Measurements from ENCODE around the gene DENND4C. TPM values are rescaled to one million over a fixed set of nuclear protein-coding genes. Genes with fewer than 3 reads are reported as not detected.
A peak's percentile ranks its signal among the peaks of the same experiment; 100 is the strongest.

Gene DENND4C
- total and polyA plus RNA-seq, 4 experiments from 2014 or later = 29.4 to 71.8 (median 57.5) TPM

DNA sequence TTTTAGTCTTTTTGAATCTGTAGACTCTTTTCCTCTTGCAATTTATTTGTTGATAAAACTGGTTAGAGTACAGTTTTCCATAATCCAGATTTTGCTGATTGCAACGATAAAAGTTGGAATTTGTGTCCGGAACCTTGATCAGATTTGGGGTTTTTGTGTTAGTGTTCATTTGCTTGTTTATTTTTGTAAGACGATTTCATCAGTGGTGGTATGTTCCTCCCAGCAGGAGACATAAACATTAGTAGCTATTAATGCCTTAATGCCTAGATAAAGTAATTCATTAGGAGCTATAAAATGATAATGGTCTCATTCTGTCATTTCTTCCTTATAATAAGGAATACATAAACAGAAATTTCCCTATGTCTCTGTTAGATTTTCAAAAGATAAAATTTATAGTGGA lies 128.2 kb downstream of the DENND4C start:
- peak overlapping the region in 4 of 7 donors; percentile 1 to 44 (median 38) for H3K27ac Mint-ChIP-seq
- intact Hi-C loops (cut with micrococcal nuclease) = loop anchor here (5.0 kb wide), 1 partner anchor 99 kb away; no protein-coding TSS in a partner anchor
- H3K4me1 ChIP-seq (ENCODE audit: insufficient read depth, low read length) = no peaks in the 10 kb centered on the region
- H3K27me3 ChIP-seq (ENCODE audit: insufficient read depth, low read length) = no peaks in the 10 kb centered on the region
- DNase-seq = no peak
- no peaks in the 10 kb centered on the region for H3K9me3 Mint-ChIP-seq
- peaks cover 0 to 1% (median 0%) of the 10 kb centered on the region in 4 donors for H3K4me1 Mint-ChIP-seq
- ChIA-PET CTCF (ENCODE audit: partially characterized antibody) (interaction anchor here (0.9 to 1.6 kb wide), 2 partner anchors 106 to 184 kb away, joined by 3 to 10 read pairs; no protein-coding TSS in a partner anchor), POLR2A (ENCODE audit: partially characterized antibody) (interaction anchor here (1.2 kb wide), 1 partner anchor 21 kb away, joined by 5 read pairs; the partner anchor contains the start of gene RPS6)
- peaks cover 18 to 67% of the 10 kb centered on the region in 2 donors for H3K36me3 Mint-ChIP-seq
- no peak overlapping the region for H3K4me3 Mint-ChIP-seq
- H3K36me3 ChIP-seq (ENCODE audit: insufficient read depth, low read length) = peaks cover 33% of the 10 kb centered on the region
- H3K9me3 ChIP-seq (ENCODE audit: control insufficient read depth in 1 of 2, low read length in 2 of 2) = no peaks in the 10 kb centered on the region
- no peaks in the 10 kb centered on the region for H3K27me3 Mint-ChIP-seq
- no peak overlapping the region for H3K4me3 ChIP-seq (ENCODE audit: low read length in 2 of 2)
- no peak overlapping the region for H3K27ac ChIP-seq (ENCODE audit: low read depth, low read length)

DNA sequence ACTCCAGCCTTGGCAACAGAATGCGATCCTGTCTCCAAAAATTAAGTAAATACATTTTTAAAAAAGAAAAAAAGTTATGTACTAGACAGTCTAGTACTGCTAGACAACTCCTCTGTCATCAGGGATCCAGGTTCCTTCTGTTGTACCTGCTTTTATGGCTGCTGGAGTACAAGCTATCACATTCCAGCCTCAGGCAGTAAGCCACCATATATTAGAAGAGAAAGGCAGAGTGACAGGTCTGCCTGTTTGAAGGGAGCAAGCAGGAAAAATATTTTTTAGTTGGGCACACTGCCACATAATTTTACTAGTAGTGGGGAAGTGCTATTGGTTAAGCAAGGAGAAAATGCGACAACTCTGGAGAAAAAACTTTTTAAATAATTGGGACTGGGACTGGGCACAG lies 138.6 kb downstream of the DENND4C start:
- CTCF ChIA-PET (ENCODE audit: partially characterized antibody) = no interaction called here
- no peaks in the 10 kb centered on the region for H3K27me3 Mint-ChIP-seq
- peaks cover 22% of the 10 kb centered on the region for H3K36me3 ChIP-seq (ENCODE audit: insufficient read depth, low read length)

DNA sequence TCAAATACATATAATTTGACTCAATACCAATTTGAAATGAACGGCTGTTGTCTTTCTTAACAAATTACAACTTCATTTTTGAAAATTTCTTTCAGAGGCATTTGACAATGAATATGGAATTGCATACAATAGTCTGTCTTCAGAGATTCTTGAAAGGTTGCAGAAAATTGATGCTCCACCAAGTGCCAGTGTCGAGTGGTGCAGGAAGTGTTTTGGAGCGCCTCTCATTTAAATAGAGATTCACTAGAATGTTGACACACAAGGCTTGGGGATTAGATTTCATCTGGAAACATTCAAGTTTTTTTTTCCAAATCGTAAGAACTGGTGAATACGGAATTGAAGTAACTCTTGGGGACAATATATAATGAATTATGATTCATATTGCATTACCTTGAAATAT lies 141.4 kb downstream of the DENND4C start:
- Histone ChIP-seq H3K27me3 (ENCODE audit: insufficient read depth, low read length) (no peaks in the 10 kb centered on the region), H3K4me3 (ENCODE audit: low read length in 2 of 2) (no peak overlapping the region), H3K4me1 (ENCODE audit: insufficient read depth, low read length) (peaks cover 2% of the 10 kb centered on the region), H3K27ac (ENCODE audit: low read depth, low read length) (no peak overlapping the region), H3K36me3 (ENCODE audit: insufficient read depth, low read length) (peaks cover 44% of the 10 kb centered on the region), H3K9me3 (ENCODE audit: control insufficient read depth in 1 of 2, low read length in 2 of 2) (no peaks in the 10 kb centered on the region)
- intact Hi-C loops (cut with micrococcal nuclease) = no loop called here
- ChIA-PET CTCF (ENCODE audit: partially characterized antibody) (no interaction called here), POLR2A (ENCODE audit: partially characterized antibody) (interaction anchor here (1.8 kb wide), 1 partner anchor 8 kb away, joined by 14 read pairs; the partner anchor contains the start of gene RPS6)
- H3K4me1 Mint-ChIP-seq = peaks cover 2% of the 10 kb centered on the region in 4 donors
- H3K27ac Mint-ChIP-seq = peak overlapping the region in 1 of 7 donors; percentile 4
- peaks cover 21 to 71% of the 10 kb centered on the region in 2 donors for H3K36me3 Mint-ChIP-seq
- DNase-seq = no peak
- no peak overlapping the region for H3K4me3 Mint-ChIP-seq
- peaks cover 0 to 2% (median 0%) of the 10 kb centered on the region in 8 donors for H3K9me3 Mint-ChIP-seq
- H3K27me3 Mint-ChIP-seq = no peaks in the 10 kb centered on the region

More for the DNA sequence above, 138.6 kb downstream of the DENND4C start:
- DNase-seq = no peak
- POLR2A ChIA-PET (ENCODE audit: partially characterized antibody) = interaction anchor here (1.0 kb wide), 1 partner anchor 11 kb away, joined by 4 read pairs; the partner anchor contains the start of gene RPS6
- Histone ChIP-seq H3K4me1 (ENCODE audit: insufficient read depth, low read length) (no peaks in the 10 kb centered on the region), H3K4me3 (ENCODE audit: low read length in 2 of 2) (no peak overlapping the region), H3K27me3 (ENCODE audit: insufficient read depth, low read length) (no peaks in the 10 kb centered on the region), H3K9me3 (ENCODE audit: control insufficient read depth in 1 of 2, low read length in 2 of 2) (no peaks in the 10 kb centered on the region), H3K27ac (ENCODE audit: low read depth, low read length) (no peak overlapping the region)
- no peak overlapping the region for H3K4me3 Mint-ChIP-seq
- peaks cover 0 to 2% (median 0%) of the 10 kb centered on the region in 8 donors for H3K9me3 Mint-ChIP-seq
- H3K36me3 Mint-ChIP-seq = peaks cover 11 to 61% of the 10 kb centered on the region in 2 donors
- peaks cover 0 to 4% (median 0%) of the 10 kb centered on the region in 4 donors for H3K4me1 Mint-ChIP-seq
- intact Hi-C loops (cut with micrococcal nuclease) = no loop called here
- peak overlapping the region in 4 of 7 donors; percentile 53 to 87 (median 59) for H3K27ac Mint-ChIP-seq

DNA sequence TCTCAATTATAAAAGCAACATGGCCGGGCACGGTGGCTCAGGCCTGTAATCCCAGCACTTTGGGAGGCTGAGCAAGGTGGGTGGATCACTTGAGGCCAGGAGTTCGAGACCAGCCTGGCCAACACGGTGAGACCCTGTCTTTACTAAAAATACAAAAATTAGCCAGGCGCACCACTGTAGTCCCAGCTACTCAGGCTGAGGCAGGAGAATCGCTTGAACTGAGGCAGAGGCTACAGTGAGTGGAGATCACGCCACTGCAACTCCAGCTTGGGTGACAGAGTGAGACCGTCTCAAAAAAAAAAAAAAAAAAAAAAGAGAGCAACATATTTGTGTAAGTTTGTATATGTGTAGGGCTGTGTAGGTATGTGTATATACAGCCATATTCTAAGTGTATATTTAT lies 142.1 kb downstream of the DENND4C start:
- ChIA-PET CTCF (ENCODE audit: partially characterized antibody) (no interaction called here), POLR2A (ENCODE audit: partially characterized antibody) (interaction anchor here (1.2 kb wide), 1 partner anchor 323 kb away, joined by 3 read pairs; the partner anchor contains the start of gene RRAGA)
- H3K4me3 ChIP-seq (ENCODE audit: low read length in 2 of 2) = no peak overlapping the region
- intact Hi-C loops (cut with micrococcal nuclease) = no loop called here
- DNase-seq = no peak
- Mint-ChIP-seq H3K9me3 (peaks cover 0 to 2% (median 0%) of the 10 kb centered on the region in 8 donors), H3K36me3 (peaks cover 27 to 73% of the 10 kb centered on the region in 2 donors), H3K4me3 (no peak overlapping the region), H3K27me3 (no peaks in the 10 kb centered on the region), H3K27ac (peak overlapping the region in 2 of 7 donors; percentile 22 to 41), H3K4me1 (peaks cover 8 to 9% (median 8%) of the 10 kb centered on the region in 4 donors)
- H3K36me3 ChIP-seq (ENCODE audit: insufficient read depth, low read length) = peaks cover 50% of the 10 kb centered on the region
- H3K27me3 ChIP-seq (ENCODE audit: insufficient read depth, low read length) = no peaks in the 10 kb centered on the region
- peaks cover 8% of the 10 kb centered on the region for H3K4me1 ChIP-seq (ENCODE audit: insufficient read depth, low read length)
- H3K27ac ChIP-seq (ENCODE audit: low read depth, low read length) = no peak overlapping the region
- H3K9me3 ChIP-seq (ENCODE audit: control insufficient read depth in 1 of 2, low read length in 2 of 2) = no peaks in the 10 kb centered on the region

DNA sequence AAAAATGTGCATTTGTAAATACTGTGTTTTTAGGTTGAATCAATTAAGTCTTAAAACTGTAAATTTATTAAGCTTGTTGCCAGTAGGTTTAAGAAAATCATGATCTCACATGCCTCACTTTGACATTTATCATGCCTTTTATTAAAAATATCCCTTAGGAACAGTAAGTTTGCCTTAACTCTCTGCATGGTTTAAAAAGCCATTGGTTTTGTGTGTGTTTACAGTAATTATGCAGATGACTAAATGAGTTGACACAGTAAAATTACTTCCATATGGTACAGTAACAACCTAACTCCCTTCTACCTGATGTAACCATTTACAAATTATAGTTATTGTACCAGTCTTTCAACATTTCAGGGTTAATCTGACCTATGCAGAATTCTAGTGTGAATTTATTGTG lies 143.0 kb downstream of the DENND4C start:
- H3K27me3 ChIP-seq (ENCODE audit: insufficient read depth, low read length) = no peaks in the 10 kb centered on the region
- no peak overlapping the region for H3K27ac ChIP-seq (ENCODE audit: low read depth, low read length)
- no peaks in the 10 kb centered on the region for H3K9me3 ChIP-seq (ENCODE audit: control insufficient read depth in 1 of 2, low read length in 2 of 2)
- ChIA-PET POLR2A (ENCODE audit: partially characterized antibody) (interaction anchor here (0.6 to 1.2 kb wide), 2 partner anchors 19 to 324 kb away, joined by 3 to 5 read pairs; partner anchors contain the start of gene RRAGA), CTCF (ENCODE audit: partially characterized antibody) (no interaction called here)
- H3K4me1 ChIP-seq (ENCODE audit: insufficient read depth, low read length) = peaks cover 18% of the 10 kb centered on the region
- Mint-ChIP-seq H3K27ac (peak overlapping the region in 3 of 7 donors; percentile 29 to 63 (median 46)), H3K27me3 (no peaks in the 10 kb centered on the region), H3K36me3 (peaks cover 36 to 74% of the 10 kb centered on the region in 2 donors), H3K9me3 (peaks cover 0 to 2% (median 0%) of the 10 kb centered on the region in 8 donors), H3K4me3 (no peak overlapping the region), H3K4me1 (peaks cover 14 to 18% (median 17%) of the 10 kb centered on the region in 4 donors)
- H3K36me3 ChIP-seq (ENCODE audit: insufficient read depth, low read length) = peaks cover 60% of the 10 kb centered on the region
- intact Hi-C loops (cut with micrococcal nuclease) = no loop called here
- H3K4me3 ChIP-seq (ENCODE audit: low read length in 2 of 2) = no peak overlapping the region
- DNase-seq = no peak

DNA sequence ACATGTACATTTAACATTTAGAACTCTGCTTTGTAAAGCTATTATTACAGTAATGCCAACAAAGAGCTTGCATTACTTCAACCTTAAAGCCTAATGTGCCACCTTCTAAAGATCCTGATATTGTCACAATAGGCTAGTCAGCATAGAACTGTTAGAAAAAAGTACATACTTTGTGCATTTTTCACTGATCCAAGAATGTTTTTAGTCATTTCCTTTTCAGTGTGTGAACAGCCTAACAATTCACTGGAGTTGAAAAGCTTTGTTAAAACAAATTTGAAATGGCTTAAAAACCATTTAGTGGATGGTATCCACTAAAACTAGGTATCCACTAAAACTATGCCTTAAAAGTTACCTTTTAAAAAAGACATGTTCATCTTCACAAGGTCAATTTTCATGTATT lies 145.0 kb downstream of the DENND4C start:
- peaks cover 29 to 36% (median 34%) of the 10 kb centered on the region in 4 donors for H3K4me1 Mint-ChIP-seq
- no peaks in the 10 kb centered on the region for H3K27me3 Mint-ChIP-seq
- Histone ChIP-seq H3K36me3 (ENCODE audit: insufficient read depth, low read length) (peaks cover 56% of the 10 kb centered on the region), H3K4me1 (ENCODE audit: insufficient read depth, low read length) (peaks cover 29% of the 10 kb centered on the region), H3K27me3 (ENCODE audit: insufficient read depth, low read length) (no peaks in the 10 kb centered on the region), H3K4me3 (ENCODE audit: low read length in 2 of 2) (no peak overlapping the region), H3K9me3 (ENCODE audit: control insufficient read depth in 1 of 2, low read length in 2 of 2) (no peaks in the 10 kb centered on the region), H3K27ac (ENCODE audit: low read depth, low read length) (no peak overlapping the region)
- peaks cover 46 to 82% of the 10 kb centered on the region in 2 donors for H3K36me3 Mint-ChIP-seq
- H3K9me3 Mint-ChIP-seq = peaks cover 0 to 7% (median 0%) of the 10 kb centered on the region in 8 donors
- DNase-seq = no peak
- no peak overlapping the region for H3K4me3 Mint-ChIP-seq
- POLR2A ChIA-PET (ENCODE audit: partially characterized antibody) = interaction anchor here (1.0 kb wide), 1 partner anchor 326 kb away, joined by 3 read pairs; the partner anchor contains the start of gene RRAGA
- H3K27ac Mint-ChIP-seq = peak overlapping the region in 2 of 7 donors; percentile 27 to 35
- CTCF ChIA-PET (ENCODE audit: partially characterized antibody) = interaction anchor here (1.0 to 1.7 kb wide), 3 partner anchors 14 to 90 kb away, joined by 3 read pairs; no protein-coding TSS in a partner anchor
- intact Hi-C loops (cut with micrococcal nuclease) = loop anchor here (5.0 kb wide), 1 partner anchor 193 kb away; no protein-coding TSS in a partner anchor

DNA sequence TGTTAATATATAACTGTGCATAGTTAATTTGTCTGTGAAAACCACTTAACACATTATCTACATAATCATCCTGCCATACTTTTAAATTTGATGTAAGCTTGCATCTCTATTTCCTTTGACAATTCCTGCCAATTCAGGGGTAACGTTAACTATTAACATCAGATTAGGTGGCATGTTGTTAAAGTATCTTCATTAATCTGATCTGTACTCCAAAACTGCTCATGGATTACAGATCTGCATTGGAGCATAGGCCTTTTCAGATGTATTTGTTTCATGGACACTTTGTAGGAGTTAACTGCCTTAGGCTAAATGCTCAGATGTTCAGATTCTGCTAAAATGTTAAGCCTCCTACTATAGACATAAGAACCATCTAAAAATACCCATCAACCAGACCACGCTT lies 146.4 kb downstream of the DENND4C start:
- Mint-ChIP-seq H3K27ac (peak overlapping the region in 6 of 7 donors; percentile 0 to 100 (median 60)), H3K36me3 (peaks cover 46 to 77% of the 10 kb centered on the region in 2 donors), H3K4me1 (peaks cover 36 to 44% (median 40%) of the 10 kb centered on the region in 4 donors), H3K4me3 (peak overlapping the region in 5 of 8 donors; percentile 8 to 51 (median 32)), H3K9me3 (peaks cover 0 to 7% (median 0%) of the 10 kb centered on the region in 8 donors), H3K27me3 (no peaks in the 10 kb centered on the region)
- Histone ChIP-seq H3K27ac (ENCODE audit: low read depth, low read length) (peak overlapping the region; percentile 11), H3K36me3 (ENCODE audit: insufficient read depth, low read length) (peaks cover 47% of the 10 kb centered on the region), H3K27me3 (ENCODE audit: insufficient read depth, low read length) (no peaks in the 10 kb centered on the region), H3K9me3 (ENCODE audit: control insufficient read depth in 1 of 2, low read length in 2 of 2) (no peaks in the 10 kb centered on the region), H3K4me3 (ENCODE audit: low read length in 2 of 2) (no peak overlapping the region), H3K4me1 (ENCODE audit: insufficient read depth, low read length) (peaks cover 36% of the 10 kb centered on the region)
- CTCF ChIA-PET (ENCODE audit: partially characterized antibody) = interaction anchor here (1.0 to 1.7 kb wide), 3 partner anchors 80 to 88 kb away, joined by 3 read pairs; no protein-coding TSS in a partner anchor
- DNase-seq = no peak
- POLR2A ChIA-PET (ENCODE audit: partially characterized antibody) = interaction anchor here (1.0 to 1.5 kb wide), 3 partner anchors 10 to 32 kb away, joined by 3 read pairs; partner anchors contain the start of gene ACER2
- intact Hi-C loops (cut with micrococcal nuclease) = loop anchor here (5.0 kb wide), 1 partner anchor 195 kb away; no protein-coding TSS in a partner anchor

Measured in CD4-positive, alpha-beta memory T cell (primary cell).